HG03103 (cell line): ENCODE measurements around the gene EXOC6B.
A peak's percentile ranks its signal among the peaks of the same experiment; 100 is the strongest.
"Not testable (repeated sequence)": the region's sequence is repeated elsewhere in the genome, so short reads cannot be mapped to it uniquely, and the experiment has no call there.

Source experiments
- ATAC-seq: cut with Tn5 transposase; IDR thresholded peaks from one replicate; pipeline ENCODE4 v1.9.1; 2021; ENCODE audit warnings: low read depth; ENCODE audit not compliant: unreplicated experiment

EXOC6B gene

GRCh38 chr2:72627083-72627482, 198.8 kb downstream of the EXOC6B start:
- no peak for ATAC-seq

- ATAC-seq, result no peak
Observed at GRCh38 chr2:72625366-72625765, 200.5 kb downstream of the EXOC6B start.

- ATAC-seq, result no peak
Observed at GRCh38 chr2:72623481-72623880, 202.4 kb downstream of the EXOC6B start.

GRCh38 chr2:72619626-72620025, 206.2 kb downstream of the EXOC6B start:
- ATAC-seq, result no peak

GRCh38 chr2:72613931-72614330, 211.9 kb downstream of the EXOC6B start:
- ATAC-seq, result no peak

GRCh38 chr2:72612614-72613160, 213.1 kb downstream of the EXOC6B start:
- ATAC-seq, result no peak

- no peak for ATAC-seq
Observed at GRCh38 chr2:72607189-72607588, 218.6 kb downstream of the EXOC6B start.

- ATAC-seq, result no peak
Observed at GRCh38 chr2:72605836-72606442, 219.9 kb downstream of the EXOC6B start.

GRCh38 chr2:72604468-72604867, 221.4 kb downstream of the EXOC6B start:
- ATAC-seq, result no peak

- ATAC-seq, result no peak
Observed at GRCh38 chr2:72603481-72603880, 222.4 kb downstream of the EXOC6B start.

- no peak for ATAC-seq
Observed at GRCh38 chr2:72602711-72603110, 223.1 kb downstream of the EXOC6B start.

GRCh38 chr2:72602095-72602494, 223.7 kb downstream of the EXOC6B start:
- no peak for ATAC-seq

- not testable (repeated sequence) for ATAC-seq
Observed at GRCh38 chr2:72583836-72584235, 242.0 kb downstream of the EXOC6B start.

GRCh38 chr2:72583376-72583775, 242.5 kb downstream of the EXOC6B start:
- no peak for ATAC-seq

GRCh38 chr2:72581560-72582181, 244.2 kb downstream of the EXOC6B start:
- ATAC-seq, result no peak

GRCh38 chr2:72579591-72580180, 246.1 kb downstream of the EXOC6B start:
- peak; percentile 53 for ATAC-seq

- no peak for ATAC-seq
Observed at GRCh38 chr2:72576861-72577260, 249.0 kb downstream of the EXOC6B start.

- ATAC-seq, result no peak
Observed at GRCh38 chr2:72576459-72576858, 249.4 kb downstream of the EXOC6B start.

GRCh38 chr2:72574886-72575285, 250.9 kb downstream of the EXOC6B start:
- ATAC-seq, result no peak

GRCh38 chr2:72573232-72573631, 252.6 kb downstream of the EXOC6B start:
- ATAC-seq, result no peak

GRCh38 chr2:72572501-72572900, 253.3 kb downstream of the EXOC6B start:
- ATAC-seq, result no peak

GRCh38 chr2:72570413-72570812, 255.4 kb downstream of the EXOC6B start:
- ATAC-seq, result no peak
